SK-N-DZ (cell line): ENCODE results near the gene SAMHD1.

Experiments
- DNase-seq: peaks from one replicate; pipeline ENCODE4 v3.0.0-alpha.2; 2015; ENCODE audit warnings: low spot score

The SAMHD1 gene

DNA sequence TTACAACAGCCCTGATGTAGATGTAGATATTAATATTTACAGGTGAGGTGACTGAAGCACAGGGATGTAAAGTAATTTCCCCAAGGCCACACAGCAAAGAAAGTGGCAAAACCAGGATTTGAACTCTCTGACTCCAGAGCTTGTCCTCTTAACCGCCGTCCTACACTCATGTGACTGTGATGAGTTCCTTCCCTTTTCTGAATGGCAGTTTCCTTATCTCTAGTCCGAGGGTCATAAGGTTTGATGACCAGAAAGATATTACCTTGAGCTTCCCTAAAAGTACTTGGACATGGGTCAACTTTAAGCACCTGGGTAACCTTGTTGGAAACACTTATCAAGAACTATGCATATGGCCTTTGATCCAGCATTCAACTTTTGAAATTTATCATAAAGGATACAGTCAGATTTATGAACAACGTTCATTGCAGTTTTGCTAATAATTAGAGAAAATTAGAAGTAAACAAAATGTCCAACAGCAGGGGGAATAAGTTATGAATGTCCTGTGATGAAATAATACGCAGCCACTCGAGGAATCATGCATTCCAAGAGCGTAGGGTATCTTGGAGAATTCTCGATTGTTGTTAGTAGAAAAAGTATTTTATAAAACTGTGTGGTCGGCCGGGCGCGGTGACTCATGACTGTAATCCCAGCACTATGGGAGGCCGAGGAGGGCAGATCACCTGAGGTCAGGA, 77.9 kb downstream of the SAMHD1 start:
- no peak for DNase-seq

DNA sequence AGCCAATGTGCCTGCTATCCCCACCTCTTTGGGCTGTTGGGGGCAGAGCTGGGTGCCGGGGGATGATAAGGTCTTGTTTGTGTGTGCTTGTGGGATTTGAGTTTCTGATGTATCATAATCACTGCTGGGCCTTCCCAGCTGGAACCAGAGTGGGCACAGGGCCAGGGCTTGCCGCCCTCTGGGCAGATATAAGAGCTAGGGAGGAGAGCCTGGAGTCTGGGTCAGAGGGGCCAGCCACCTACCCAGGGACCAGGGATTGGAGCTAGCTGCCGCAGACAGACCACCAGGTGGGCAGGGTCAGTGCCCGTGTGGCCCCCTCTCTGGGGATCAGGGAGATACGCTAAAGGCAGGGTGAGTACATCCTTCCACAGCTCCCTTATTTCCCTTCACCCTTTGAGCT, 78.7 kb downstream of the SAMHD1 start:
- no peak for DNase-seq

DNA sequence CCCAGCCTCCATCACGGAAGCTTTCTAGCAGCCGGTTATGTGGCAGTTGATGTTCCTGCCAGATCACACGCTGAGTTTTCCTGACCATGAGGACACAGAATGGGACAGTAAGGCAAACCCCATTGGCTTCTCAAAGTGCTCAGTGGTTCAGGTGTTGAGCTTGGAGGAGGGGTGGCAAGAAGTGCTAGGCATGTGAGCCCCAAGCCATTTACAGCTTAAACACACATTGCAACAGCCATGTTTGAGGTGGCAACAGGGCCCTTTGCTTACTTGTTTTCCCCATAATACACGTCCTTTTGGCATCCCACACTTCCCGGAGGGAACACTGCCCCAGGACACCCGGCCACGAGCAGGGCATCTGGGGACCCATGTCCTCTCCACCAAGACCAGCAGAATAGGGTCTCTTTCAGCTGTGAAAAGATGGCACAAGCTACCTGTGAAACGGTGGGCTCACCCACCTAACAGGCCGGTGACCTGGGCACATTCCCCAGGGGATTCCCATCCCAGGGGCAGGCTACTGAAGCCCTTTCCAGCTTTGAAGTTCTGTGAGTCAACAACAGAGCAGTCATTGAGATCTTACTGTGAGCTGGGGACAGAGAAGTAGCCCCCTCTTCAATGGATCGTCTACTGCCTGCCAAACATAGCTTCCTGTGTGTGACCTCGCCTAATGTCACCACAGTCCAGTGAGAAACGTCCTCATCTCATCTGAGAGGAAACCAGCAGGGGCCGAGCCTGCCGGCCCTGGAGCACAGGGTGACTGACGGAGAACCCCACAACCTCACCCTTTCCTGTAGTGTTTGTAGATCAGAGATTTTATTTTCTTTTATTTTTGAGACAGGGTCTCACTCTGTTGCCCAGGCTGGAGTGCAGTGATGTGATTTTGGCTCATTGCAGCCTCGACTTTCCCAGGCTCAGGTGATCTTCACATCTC, 79.6 kb downstream of the SAMHD1 start:
- no peak for DNase-seq

DNA sequence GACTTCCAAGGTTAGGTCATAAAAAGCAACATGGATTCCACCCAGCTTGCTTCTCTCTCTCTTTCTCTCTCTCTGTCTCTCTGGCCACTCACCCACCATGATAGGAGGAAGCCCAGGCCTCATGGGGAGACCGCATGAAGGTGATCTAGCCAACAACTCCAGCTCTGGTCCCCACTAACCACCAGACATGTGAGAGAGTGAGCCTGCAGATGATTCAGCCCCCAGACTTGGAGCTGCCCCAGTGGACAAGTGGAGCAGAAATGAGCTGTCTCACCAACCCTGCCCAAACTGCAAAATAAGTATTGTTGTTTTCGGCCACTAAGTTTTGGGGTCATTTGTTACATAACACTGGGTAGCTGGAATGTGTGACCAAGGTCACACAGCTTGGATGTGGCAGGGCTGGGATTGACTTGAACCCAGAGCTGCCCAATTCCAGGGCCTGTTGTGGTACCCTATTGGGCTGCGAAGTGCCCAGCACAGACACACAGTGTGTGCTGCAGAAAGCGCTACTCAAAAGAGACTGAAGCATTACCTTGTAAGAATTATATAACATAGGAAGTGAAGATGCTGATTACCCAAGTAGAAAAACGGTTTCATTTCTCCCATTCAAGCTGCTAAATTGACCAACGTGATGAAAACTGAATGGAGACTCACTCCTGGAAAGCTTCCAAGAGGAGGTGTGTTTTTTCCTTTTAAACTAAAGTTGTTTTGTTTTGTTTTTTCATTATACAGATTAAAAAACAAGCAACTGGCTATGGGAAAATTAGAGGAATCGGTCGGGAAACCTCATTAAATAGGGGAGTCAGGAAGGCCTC, 84.6 kb downstream of the SAMHD1 start:
- DNase-seq, result no peak

DNA sequence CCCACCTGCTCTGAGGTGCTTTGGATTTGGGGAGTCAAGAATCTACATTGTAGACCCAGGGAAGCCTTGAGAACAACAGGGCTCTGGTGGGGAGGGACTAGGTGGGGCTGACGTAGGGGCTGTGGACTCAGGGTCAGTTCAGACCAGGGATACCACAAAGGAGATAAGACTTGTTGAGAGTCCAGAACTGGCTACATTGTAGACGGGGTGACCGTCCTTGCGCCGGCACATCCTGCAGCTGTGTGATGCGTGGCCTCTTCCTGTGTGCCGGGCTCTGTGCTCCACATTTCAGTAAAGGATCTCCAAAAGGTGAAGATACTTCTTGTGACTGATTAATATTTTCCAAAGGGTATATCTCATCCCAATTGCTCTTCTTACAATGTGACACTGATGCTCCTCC, 85.3 kb downstream of the SAMHD1 start:
- DNase-seq, result no peak

DNA sequence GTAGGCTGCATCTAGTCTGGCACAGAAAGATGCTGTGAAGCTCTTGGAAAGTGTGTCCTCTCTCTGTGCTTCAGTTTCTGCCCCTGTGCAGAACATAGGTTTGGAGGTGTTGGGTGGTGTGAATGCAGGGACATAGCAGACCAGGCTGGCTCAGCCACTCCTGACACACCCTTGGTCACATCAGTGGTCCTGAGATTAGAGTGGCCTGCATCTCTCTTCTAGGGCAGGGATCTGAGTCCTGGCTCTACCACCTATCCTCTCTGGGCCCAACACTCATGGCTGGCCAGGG, 85.7 kb downstream of the SAMHD1 start:
- no peak for DNase-seq

DNA sequence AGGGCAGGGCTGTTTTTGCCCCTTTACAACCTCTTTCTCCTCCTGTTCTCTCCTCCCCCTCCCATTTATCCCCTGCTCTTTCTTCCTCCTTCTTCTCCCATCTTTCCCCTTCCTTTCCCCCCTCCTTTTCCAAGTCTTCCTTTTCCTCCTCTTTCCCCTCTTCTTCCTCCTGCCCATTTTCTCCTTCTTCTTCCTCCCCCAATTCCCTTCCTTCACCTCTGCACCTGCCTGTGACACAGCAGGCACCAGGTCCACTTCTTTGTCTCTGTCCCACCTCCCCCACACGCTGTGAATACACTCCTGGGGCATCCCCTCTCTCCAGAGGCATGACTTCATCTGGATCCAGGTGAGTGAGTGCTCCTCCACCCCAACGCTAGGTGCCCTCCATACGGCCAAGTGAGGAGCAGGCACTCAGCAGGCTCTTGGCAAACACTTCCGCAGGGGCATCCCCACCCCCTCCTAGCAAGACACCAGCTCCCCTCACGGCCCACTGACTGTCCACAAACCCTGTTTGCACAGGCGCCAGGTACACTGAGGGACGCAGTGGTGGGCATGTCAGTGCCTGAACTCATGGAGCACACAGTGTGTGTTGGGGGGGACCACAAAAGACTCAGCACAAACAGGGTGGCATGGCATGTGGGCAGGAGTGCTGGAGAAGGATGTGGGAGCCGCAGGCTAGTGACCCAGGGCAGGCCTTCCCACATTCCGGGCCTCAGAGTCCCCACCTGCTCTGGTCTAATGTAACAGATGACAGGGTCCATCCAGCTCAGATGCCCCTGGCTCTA, 86.2 kb downstream of the SAMHD1 start:
- DNase-seq, result no peak

DNA sequence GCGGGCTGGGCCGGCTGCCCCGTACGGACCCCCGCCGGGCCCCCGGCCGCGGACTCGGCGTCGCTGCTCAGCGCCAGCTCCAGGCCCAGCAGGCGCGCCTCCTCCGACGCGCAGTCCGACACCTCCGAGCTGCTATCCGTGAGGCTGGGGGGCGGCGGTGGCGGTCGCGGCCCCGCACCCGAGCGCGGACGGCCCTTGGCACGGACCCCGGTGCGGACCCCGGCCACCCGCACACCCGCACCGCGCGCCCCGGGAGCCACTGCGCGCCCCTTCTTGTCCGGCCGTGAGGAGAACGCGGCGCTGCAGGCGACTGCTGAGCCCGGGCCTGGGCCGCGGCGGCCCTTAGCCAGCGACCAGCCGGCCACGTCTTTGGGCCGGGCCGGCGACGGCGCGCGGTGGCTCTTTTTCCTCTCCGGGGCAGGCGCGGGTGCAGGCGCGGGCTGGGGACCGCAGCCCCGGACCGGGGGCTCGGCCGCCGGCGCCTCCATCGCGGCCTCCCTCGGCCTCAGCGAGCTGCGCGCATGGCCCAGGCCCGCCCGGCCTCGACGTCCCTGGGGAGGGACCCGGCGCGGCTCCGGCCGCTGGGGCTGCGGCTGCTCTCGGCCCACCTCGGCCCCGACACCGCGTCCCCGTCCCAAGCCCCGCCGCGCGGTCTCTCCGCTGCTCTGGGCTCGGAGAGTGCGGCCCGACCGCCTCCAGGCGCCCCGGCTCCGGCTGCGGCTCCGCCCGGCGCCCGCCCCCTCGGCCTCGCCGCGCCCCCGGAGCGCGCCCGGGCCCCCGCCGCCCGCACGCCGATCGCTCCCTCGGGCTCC, 88.4 kb downstream of the SAMHD1 start:
- DNase-seq, result no peak

DNA sequence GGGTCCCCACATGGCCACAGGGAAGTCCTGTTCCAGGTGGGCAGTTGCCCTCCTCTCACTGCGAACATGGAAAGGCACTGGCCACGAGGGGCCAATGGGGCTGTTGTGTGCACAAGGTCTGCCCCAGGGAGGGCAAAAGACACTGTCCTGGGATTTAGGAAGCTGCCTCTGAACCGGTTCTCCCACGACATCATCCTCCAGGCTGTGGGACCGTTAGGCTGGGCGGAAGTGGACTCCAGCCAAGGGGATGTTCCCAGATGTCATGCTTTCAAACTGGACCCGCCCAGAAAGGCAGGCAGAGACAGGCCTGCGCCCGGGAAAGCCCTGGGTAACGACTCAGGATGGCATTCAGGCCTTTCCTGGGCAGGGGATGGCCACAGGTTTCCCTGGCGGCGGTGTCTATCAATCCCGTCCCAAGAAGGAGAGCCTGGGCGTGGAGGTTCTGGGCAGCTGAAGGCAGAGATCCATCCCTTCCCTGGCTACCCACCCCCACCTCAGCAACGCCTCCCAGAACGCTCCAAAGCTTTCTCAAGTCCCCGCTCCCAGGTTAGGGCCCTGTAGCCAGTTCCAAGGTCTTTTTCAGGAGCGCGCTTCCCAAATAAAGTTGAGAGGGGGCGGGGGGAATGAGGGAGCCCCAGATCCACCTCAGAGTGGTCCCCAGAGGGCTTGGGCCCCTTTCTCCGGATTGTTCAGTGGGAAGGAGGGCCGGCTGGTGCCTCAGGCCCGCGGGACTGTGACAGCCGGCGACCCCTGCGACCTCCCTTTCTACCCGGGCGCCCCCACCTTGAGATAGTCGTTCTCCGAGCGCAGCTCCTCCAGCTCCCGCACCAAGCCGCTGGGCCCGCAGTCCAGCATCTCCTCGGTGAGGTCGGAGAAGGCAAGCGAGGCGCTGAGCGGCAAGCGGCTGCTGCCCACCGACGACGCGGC, 89.4 kb downstream of the SAMHD1 start:
- DNase-seq, result peak; percentile 75

DNA sequence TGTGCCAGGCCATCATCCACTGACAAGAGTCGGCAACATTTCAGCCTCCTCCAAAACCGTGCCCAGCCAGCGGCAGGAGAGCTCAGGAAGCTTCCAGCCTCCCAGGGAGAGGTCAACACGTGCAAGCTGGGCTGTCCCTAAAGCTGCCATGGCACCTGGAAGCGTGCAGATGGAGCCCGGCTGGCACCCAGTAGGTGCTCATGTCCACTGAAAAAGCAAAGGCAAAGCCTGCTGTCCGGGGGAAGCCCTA, 90.0 kb downstream of the SAMHD1 start:
- no peak for DNase-seq

DNA sequence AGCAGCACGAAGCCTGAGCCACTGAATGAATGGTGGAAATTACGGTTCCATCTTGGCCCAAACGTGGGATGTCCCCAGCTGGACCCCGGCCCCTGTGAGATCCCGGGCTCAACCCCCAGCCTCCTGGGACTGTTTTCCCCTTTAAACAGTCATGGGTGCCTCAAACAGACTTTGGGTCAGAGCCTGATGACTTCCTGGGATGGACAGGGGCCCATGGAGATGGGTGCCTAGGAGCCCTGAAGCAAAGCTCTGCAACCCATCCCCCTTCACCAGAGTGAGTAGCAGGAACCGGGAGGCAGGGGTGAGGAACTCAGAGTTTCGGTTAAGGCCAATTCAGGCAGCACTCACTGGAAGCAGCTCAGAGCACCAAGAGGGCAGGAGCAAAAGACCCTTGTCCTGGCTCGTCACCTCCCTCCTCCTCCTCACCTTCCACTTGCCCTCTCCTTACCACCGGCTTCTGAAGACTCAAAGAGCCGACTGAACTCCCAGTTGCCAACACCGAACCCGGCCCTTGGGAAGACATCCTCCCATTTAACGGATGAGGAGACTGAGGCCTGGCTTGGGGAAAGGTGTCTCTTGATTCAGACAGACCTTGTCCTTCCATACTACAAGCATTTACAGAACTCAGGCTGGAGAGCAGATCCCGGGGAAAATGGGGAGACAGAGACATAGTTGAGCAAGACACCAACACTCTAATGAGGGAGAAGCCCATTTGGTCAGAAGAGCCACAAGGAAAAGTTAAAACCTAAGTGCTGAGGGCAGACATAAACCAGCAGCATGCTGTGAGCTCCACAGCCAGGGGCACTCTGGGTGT, 90.5 kb downstream of the SAMHD1 start:
- DNase-seq, result no peak

DNA sequence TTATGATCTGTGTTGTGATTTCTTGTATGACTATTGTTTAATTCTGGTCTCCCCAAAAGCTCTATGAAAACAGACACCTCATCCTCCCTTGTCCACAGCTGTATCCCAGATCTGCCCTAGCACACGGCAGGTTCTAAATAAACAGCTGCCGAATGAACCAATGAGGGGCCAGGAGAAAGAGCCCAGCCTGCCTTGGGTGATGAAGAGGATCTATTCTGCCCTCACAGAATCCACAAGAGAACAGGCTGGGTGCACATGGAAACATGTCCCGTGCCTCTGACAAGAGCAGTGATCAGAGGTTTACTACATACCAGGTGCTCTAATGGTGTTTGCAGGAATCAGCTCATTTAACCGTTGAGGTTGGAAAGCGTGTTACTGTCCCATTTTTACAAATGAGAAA, 91.2 kb downstream of the SAMHD1 start:
- DNase-seq, result no peak

DNA sequence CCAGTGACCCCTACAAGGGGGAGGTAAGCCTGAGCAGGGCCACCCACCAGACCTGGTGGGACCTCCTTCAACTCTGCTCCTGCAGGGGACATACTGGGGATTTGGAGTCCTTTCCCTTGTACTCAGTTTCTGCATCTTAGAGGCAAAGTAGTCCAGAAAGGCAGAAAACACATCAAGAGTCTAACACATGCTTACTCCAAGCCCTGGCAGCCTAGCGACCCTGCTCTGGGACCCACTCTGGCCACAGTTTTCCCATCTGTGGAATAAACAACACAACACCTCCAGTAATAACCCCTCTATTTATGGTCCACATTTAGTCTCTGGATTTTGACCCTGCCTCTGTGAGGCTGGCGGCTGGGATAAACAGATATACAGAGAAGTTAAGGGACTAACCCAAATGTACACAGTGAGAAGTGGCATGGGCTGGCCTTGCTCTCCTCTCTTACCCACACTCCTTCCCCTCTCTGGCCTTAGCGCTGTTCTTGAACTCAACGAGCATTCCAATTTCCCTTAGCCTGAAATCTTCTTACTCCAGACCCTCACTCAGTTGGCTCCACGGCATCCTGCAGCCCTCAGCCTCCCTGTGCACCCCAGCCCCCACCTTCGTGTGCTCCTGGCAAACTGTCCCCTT, 91.7 kb downstream of the SAMHD1 start:
- DNase-seq, result no peak

DNA sequence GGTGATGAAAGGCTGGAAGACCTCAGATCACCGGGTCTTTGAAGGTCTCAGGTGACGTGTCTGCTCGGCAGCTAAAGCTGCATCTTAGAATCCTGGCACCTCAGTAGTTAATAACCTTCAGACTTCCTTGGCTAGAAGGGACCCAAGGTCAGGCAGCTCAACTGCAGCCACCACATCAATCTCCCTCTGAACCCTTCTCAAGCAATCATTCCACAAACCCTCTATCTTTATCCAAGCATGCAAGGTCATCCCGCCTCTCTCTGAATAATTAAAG, 92.3 kb downstream of the SAMHD1 start:
- no peak for DNase-seq

DNA sequence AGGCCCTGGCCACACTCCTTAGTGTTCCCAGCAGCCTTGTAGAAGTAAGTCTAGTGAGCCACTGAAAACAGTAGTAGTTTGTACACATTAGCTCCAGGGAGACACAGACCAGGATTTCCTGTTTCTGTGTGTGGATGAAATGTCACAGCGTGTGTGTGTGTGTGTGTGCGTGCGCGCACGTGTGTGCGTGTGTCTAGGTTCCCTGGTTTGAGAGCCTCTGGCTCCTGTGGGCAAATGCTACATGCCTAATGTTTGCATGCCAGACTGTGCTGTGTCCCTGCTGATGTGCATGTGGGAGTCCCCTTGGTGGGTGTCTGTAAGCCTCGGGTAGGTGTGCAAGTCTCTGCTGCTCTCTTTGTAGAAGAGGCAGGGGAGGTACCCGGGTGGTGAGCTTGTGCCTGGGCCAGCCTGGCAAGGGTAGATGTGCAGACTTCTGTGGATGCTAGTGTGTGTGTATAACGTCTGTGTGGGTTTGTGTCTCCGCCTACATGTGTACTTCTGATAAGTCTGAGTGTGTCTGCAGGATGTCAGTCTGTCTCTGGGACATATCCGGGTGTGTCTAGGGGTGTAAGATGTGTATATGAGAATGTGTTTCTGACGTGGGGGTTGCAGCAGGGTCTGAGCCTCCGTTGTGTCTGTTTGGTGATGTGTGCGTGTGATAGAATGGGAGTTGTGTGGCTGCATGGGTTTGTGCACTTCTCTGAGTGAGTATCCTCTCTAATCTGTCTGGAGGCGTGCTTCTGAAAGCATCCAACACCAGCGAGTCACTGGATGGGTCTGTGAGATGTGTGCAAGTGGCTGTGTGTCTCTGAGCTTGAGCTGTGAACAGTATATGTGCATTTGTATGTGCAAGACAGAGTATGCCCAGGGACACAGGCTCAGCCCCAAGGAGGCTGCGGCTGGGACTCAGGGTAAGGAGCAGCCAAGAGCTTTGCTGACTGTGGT, 94.5 kb downstream of the SAMHD1 start:
- no peak for DNase-seq

DNA sequence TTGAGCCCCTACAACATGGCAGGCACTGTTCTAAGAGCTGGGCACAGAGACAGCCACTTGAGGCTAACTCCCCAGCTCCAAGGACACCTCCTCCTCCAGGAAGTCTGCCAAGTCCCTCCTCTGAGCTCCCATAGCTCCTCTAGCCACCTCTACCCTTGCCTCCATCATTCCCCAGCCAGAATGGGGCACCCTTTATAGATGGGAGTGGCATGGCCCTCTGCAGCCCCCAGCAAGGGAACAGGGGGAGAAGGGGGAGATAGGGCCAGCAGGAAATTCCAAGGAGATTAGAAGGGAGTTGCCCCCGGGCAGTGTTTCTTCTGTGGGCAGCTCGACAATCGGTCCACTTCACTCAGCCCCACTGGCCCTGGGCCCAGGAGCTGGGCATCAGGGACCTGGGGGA, 95.3 kb downstream of the SAMHD1 start:
- DNase-seq, result no peak

DNA sequence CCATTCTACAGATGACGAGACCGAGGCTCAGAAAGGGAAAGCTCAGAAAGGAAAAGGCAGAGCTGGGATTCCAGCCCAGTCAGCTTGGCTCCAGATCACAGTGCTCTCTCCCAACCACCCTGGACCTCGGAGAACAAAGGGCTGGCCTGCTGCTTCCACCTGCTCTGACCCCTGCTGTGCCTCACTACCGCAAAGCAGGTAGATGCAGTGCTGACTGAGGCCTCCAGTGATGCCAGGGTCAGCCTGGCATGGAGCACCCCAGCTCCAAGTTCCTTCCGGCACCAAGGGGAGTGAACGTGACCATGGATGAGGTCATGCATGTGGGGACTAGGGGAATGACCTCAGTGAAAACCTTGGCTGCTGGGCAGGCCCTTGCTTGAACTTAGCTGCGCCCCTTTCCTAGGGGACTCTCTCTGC, 96.3 kb downstream of the SAMHD1 start:
- DNase-seq, result no peak
